Iris pigment epithelial cell (primary cell): ENCODE results near the gene SRPK3.

Experiments
- DNase-seq: peaks from one replicate; pipeline ENCODE4 v3.0.0-alpha.2; 2011; ENCODE audit warnings: low read depth

Gene SRPK3

GRCh38 chrX:153770601-153771414, 10.0 kb upstream of the SRPK3 start:
- no peak for DNase-seq

GRCh38 chrX:153771415-153772315, 9.2 kb upstream of the SRPK3 start:
- DNase-seq, result no peak

DNA sequence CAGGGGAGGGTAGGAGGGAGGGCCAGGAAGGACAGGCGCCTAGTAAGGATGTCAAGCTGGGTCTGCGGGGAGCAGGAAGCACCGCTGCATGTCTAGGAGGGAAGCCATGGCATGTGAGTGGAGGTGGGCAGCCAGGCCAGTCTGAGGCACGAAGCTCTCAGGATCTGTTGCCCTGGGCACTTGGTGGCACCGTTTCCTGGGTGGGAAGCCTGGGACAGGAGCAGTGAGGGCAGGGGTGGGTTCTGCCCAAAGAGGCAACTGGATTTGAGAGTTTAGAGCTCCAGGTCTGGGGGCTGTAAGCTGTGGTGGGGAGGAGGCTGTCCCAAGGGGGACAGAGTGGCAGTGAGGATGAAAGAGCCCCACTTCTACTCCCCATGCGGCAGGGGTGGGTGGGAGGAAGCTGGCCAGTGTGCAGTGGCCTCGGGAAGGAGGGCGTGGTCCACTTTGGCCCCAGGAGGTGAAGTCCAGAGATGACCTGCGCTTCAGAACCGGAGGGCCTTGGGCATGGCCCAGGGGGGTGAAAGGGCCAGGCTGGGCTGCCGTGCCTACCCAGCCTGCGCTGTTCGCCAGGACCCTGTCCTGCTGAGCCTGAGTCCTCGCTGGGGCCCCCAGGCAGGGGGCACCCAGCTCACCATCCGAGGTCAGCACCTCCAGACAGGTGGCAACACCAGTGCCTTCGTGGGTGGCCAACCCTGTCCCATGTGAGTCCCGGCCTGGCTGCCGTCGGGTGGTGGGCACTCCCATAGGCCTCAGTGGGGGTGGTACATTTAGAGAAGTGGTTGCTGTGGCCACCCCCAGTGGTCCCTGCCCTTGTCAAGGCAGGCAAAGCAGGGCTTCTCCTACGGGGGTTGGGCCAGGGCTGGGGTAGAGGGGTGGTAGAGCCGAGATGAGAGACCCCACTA, 8.3 kb upstream of the SRPK3 start:
- DNase-seq, result no peak

GRCh38 chrX:153773218-153773611, 7.6 kb upstream of the SRPK3 start:
- no peak for DNase-seq

DNA sequence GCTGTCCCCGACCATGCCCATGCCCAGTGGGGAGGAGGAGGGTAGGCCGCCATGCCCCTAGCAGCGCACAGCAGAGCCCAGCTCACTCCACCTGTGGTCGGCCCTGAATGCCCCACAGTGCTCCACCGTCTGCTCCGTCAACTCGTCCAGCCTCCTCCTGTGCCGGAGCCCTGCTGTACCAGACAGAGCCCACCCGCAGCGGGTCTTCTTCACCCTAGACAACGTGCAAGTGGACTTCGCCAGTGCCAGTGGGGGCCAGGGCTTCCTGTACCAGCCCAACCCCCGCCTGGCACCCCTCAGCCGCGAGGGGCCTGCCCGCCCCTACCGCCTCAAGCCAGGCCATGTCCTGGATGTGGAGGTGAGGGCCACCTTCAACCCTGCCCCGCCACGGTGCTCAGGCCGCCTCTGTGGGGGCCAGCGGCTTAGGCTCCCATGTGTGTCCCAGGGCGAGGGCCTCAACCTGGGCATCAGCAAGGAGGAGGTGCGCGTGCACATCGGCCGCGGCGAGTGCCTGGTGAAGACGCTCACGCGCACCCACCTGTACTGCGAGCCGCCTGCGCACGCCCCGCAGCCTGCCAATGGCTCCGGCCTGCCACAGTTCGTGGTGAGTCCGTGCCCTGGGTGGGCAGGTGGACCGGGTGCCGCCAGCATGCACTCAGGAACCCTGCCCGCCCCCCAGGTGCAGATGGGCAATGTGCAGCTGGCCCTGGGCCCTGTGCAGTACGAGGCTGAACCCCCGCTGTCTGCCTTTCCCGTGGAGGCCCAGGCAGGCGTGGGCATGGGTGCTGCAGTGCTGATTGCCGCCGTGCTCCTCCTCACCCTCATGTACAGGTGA, 6.9 kb upstream of the SRPK3 start:
- DNase-seq, result no peak

DNA sequence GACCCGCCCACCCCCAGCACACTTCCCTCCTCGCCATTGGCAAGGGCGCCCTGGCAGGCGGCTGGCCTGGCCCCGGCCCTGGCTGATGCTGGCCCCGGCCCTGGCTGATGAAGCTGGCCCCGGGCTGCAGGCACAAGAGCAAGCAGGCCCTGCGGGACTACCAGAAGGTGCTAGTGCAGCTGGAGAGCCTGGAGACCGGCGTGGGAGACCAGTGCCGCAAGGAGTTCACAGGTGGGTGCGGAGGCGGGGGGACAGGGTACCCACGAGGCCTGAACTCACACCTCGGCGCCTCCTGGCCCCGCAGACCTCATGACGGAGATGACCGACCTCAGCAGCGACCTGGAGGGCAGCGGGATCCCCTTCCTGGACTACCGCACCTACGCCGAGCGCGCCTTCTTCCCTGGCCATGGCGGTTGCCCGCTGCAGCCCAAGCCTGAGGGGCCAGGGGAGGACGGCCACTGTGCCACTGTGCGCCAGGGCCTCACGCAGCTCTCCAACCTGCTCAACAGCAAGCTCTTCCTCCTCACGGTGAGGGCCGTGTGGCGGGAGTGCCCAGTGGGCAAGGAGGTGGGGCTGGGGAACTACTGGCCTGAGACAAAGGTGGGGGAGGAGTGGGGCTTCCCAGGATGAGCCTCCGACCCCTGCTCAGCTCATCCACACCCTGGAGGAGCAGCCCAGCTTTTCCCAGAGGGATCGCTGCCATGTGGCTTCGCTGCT, 6.1 kb upstream of the SRPK3 start:
- DNase-seq, result no peak

DNA sequence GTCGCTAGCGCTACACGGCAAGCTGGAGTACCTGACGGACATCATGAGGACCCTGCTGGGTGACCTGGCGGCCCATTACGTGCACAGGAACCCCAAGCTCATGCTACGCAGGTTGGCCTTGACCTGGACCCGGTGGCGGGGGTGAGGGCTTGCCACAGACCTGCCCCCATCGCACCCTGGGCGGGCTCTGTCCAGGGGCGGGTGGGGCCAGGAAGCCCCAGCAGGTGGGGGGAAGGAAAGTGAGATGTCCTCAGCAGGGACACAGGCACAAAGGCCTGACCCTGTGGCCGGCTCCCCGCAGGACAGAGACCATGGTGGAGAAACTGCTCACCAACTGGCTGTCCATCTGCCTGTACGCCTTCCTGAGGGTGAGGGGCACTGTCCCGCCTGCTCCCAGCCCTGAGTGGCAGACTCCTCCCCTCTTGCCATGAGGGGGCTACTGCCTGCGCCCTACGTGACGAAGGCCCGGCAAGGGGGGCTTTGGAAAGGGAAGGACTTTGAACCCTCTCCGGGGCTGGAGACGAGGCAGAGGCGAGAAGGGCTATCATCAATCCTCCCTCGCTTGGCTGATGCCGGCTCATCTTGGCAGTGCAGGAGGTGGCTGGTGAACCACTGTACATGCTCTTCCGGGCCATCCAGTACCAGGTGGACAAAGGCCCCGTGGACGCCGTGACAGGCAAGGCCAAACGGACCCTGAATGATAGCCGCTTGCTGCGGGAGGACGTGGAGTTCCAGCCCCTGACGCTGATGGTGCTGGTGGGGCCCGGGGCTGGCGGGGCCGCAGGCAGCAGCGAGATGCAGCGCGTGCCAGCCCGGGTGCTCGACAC, 5.3 kb upstream of the SRPK3 start:
- no peak for DNase-seq

DNA sequence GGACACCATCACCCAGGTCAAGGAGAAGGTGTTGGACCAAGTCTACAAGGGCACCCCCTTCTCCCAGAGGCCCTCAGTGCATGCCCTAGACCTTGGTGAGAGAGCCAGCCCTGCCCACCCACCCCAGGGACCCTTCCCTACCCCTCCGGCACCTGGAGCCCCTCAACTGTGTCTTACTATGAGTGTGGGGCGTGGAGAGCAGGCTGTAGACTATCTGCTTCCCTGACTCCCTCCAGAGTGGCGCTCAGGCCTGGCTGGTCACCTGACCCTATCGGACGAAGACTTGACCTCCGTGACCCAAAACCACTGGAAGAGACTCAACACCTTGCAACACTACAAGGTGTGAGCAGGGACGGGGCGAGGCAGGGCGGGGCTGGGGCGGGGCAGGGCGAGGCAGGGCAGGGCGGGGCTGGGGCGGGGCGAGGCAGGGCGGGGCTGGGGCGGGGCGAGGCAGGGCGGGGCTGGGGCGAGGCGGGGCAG, 4.7 kb upstream of the SRPK3 start:
- no peak for DNase-seq

DNA sequence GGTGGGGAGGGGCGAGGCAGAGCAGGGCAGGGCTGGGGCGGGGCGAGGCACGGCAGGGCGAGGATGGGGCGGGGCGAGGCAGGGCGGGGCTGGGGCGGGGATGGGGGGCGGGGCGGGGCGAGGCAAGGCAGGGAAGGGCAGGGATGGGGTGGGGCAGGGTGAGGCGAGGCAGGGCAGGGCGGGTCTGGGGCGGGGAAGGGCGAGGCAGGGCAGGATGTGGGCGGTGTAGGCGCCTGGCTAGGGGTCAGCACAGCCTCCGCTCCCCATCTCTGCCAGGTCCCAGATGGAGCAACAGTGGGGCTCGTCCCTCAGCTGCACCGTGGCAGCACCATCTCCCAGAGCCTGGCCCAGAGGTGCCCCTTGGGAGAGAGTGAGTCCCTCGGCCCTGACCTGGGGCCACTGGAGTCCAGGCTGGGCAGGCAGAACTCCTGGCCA, 4.2 kb upstream of the SRPK3 start:
- DNase-seq, result no peak

DNA sequence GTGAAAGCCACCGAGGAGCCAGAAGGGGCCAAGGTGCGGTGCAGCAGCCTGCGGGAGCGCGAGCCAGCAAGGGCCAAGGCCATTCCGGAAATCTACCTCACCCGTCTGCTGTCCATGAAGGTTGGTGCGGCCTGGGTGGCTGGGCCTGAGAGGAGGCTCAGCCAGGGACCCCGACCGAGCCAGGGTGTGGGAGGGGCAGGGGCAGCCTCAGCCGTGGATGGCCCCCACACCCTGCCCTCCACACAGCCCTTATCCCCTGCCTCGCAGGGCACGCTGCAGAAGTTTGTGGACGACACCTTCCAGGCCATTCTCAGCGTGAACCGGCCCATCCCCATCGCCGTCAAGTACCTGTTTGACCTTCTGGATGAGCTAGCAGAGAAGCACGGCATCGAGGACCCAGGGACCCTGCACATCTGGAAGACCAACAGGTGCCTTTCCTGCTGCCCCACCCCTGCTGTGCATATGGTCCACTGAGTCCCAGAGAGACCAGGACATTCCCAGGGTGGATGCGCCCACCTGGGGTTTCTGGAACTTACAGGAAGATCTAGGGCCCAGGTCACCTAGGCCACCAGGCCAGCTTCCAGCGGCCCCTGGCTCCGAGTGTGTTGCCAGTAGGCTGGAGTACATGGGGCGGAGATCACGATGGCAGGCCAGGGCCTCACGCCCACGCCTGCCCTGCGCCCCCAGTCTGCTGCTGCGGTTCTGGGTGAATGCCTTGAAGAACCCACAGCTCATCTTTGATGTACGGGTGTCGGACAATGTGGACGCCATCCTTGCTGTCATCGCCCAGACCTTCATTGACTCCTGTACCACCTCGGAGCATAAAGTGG, 3.4 kb upstream of the SRPK3 start:
- no peak for DNase-seq

- no peak for DNase-seq
Measured at GRCh38 chrX:153778181-153778580, 2.7 kb upstream of the SRPK3 start.

DNA sequence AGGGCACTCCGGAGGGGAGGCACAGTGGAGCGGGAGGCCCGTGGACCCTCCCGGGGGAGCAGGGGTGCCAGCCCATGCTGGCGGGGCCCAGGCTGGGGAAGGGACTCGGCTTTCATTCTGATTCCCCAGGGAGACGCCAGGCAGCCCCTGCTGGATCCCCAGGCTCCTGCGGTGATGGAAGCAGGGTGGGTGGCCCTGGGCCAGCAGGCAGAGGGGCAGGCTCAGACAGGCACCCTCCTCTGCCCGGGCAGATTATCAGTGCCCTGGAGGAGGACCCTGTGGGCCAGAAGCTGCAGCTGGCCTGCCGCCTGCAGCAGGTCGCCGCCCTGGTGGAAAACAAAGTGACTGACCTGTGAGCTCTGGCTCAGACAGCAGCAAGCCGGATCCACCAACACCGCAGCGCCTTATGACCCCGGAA, 2.1 kb upstream of the SRPK3 start:
- DNase-seq, result no peak

- DNase-seq, result no peak
Measured at GRCh38 chrX:153779891-153780677, 757 bp upstream of the SRPK3 start.

GRCh38 chrX:153781428-153782047, 697 bp downstream of the SRPK3 start:
- DNase-seq, result no peak

GRCh38 chrX:153782313-153782712, 1.5 kb downstream of the SRPK3 start:
- no peak for DNase-seq

GRCh38 chrX:153782871-153783270, 2.0 kb downstream of the SRPK3 start:
- no peak for DNase-seq

DNA sequence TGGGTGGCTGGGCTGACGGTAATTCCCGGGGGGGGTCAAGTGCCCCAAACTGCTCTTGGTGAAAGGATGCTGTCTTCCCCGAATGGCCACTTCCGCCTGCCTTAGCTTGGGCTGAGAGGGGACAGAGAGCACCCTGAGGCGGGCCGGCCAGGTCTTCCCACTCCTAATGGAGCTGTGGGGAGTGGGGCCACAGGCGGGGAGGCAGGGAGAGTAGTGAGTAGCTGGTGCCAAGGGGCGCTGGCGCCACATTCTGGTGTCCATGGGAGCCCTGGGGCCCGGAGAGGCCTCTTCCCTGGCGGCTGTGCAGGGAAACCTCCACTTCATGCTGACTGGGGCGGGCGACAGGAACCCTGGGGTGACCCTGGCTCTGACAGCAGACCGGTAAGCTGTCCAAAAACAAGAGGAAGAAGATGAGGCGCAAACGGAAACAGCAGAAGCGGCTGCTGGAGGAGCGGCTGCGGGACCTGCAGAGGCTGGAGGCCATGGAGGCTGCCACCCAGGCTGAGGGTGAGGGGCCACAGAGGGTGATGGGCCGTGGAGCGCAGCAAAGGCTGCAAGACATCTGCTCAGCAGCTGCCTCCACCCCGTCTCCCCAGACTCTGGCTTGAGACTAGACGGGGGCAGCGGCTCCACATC, 2.7 kb downstream of the SRPK3 start:
- DNase-seq, result no peak
